Measurements from ENCODE around the gene EXT2.

The EXT2 gene

GRCh38 chr11:44264438-44264749 is 168.9 kb downstream of the EXT2 start:
- no peak for TF ChIP-seq CTCF (IDR thresholded peaks at IDR 0.05; ENCODE audit: low read depth, low read length)
- DNase-seq (ENCODE audit: low read depth, low spot score), result no peak
- in situ Hi-C loops (cut with HindIII; ENCODE audit: low sequenced_read_pairs), result no loop called here
- no peak overlapping the region for H3K4me3 ChIP-seq (ENCODE audit: low read depth, low read length)

GRCh38 chr11:44264761-44265160 is 169.3 kb downstream of the EXT2 start:
- in situ Hi-C loops (cut with HindIII; ENCODE audit: low sequenced_read_pairs), result no loop called here
- no peak for TF ChIP-seq CTCF (IDR thresholded peaks at IDR 0.05; ENCODE audit: low read depth, low read length)
- H3K4me3 ChIP-seq (ENCODE audit: low read depth, low read length), result no peak overlapping the region
- no peak for DNase-seq (ENCODE audit: low read depth, low spot score)

DNA sequence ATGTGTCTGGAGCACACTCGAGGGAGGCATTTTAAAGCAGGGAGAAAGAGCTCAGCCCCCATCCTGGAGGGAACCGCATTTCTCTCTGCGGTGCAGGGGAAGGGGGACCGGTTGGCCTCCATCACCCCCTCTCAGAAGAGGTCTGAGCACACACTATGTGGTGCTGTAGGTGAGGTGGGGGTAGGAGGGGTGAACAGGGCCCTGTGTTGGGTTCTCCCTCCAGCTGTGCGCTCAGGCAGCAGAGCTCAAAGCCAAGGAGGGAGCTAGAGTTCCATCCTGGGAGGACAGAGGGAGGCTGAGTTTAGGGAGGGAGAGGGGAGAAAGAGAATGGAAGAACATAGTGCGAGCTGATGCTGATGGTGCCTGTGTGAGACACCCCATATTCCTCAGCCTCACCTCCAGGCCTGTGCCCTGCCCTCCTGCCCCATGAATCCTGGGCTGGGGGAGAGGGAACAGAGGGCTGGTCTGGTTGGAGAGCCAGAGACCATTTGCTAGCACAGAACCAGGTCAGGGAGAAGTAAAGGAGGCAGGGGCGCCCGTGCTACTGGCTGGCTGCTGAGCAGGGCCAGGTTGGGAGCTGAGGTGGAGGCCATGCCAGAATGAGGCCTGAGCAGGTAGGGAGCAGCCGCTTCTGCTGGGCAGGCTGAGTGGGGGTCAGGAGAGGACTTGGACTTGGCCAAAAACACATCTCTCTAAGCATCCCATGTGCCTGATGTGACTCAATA is 170.7 kb downstream of the EXT2 start:
- TF ChIP-seq CTCF (IDR thresholded peaks at IDR 0.05; ENCODE audit: low read depth, low read length), result no peak
- no peak for DNase-seq (ENCODE audit: low read depth, low spot score)
- H3K4me3 ChIP-seq (ENCODE audit: low read depth, low read length), result no peak overlapping the region
- in situ Hi-C loops (cut with HindIII; ENCODE audit: low sequenced_read_pairs), result no loop called here

DNA sequence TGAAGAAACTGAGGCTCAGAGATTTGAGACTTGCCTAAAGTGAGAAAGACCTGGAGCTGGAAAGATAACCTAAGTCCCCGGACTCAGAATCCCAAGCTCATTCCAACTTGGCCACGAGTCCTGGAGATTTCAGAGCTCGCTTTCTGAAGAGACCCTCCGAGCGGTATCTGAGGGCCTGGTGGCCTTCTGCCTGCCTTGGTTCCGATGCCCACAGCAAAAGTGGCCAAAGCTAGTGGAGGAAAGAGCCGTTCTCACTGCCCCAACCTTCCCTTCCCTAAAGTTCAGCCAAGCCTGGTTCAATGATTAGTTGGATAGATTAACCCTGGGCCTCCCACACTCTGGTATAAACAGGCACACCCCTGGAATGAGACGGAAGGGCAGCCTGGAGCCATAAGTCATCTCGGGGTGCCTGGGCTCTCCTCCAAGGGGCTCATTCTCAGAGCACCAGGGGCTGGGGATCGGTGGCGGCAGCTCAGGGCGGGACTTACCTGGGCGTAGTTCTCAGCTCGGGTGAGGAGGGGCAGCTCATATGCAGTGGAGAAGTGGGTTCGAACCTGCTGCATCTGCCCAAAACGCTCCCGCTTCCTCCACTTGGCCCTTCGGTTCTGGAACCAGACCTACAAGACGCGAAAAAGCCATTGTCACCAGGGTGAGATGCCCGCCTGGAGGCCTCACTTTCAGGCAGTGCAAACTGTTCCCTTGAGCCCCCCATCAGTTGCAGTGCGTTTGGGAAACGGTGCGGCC is 171.7 kb downstream of the EXT2 start:
- no peak overlapping the region for H3K4me3 ChIP-seq (ENCODE audit: low read depth, low read length)
- no peak for TF ChIP-seq CTCF (IDR thresholded peaks at IDR 0.05; ENCODE audit: low read depth, low read length)
- no peak for DNase-seq (ENCODE audit: low read depth, low spot score)
- in situ Hi-C loops (cut with HindIII; ENCODE audit: low sequenced_read_pairs), result no loop called here

DNA sequence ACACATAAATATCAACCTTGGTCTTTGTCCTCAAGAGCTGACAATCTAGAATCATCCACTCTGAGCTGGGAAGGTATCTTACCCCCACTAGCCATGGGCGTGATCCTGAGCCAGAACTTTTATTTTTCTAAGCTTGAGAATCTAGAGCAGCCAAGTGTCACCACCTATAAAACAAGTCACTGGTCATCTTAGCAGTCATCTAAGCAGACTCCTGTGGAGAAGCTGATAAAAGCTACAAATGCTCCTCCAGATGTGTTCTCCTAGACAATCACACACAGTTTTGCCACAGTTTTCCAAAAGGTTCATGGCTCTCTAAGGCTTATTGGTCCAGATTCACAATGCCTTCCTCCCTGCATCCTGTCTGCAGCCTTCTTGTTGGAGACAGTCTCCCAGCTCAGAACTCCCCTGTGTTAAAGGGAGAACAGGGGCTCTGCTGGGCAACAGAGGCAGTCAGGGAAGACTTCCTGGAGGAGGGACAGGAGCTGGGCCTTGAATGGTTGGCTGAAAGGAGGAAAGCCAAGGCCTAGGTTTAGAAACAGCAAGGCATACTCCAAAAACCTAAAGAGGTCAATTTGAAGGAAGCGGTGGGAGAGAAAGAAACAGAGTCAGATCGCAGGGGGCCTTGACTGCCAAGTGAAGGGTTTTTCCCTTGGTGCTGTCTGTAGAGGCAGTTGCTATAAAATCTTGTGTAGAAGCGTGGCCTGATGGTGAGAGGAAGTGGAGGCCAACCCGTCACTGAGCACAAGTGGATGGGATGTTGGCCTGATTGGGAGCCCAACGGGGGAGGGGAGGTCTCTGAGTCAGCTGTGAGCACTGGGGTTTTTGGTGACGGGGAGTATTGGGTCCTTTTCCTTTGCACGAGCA is 172.5 kb downstream of the EXT2 start:
- no peak overlapping the region for H3K4me3 ChIP-seq (ENCODE audit: low read depth, low read length)
- TF ChIP-seq CTCF (IDR thresholded peaks at IDR 0.05; ENCODE audit: low read depth, low read length), result no peak
- in situ Hi-C loops (cut with HindIII; ENCODE audit: low sequenced_read_pairs), result no loop called here

DNA sequence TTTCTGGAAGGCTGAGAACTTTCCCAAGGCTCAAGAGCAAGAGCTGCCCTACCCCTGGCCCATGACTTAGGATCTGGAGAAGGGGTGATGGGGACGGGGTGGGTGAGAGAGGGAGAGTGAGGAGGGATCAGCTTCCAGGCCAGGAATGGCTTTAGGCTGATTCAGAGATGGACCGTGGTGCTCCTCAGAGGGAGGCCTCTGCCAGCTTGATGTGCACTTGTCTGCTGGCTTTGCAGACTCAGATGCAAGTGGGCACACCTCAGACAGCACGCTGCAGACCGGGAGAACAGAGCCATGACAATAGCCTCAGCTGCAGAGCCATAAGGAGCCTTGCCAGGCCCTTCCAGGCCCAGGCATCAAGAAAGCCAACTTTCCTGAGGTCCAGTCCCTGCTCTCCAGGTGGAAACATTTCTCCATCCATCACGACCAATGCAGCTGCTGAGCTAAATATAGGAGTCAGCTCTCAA is 173.2 kb downstream of the EXT2 start:
- in situ Hi-C loops (cut with HindIII; ENCODE audit: low sequenced_read_pairs), result no loop called here

More for the DNA sequence above, 172.5 kb downstream of the EXT2 start:
- DNase-seq (ENCODE audit: low read depth, low spot score), result no peak

More for the DNA sequence above, 173.2 kb downstream of the EXT2 start:
- TF ChIP-seq CTCF (IDR thresholded peaks at IDR 0.05; ENCODE audit: low read depth, low read length), result no peak
- DNase-seq (ENCODE audit: low read depth, low spot score), result no peak
- H3K4me3 ChIP-seq (ENCODE audit: low read depth, low read length), result no peak overlapping the region

Measured in astrocyte of the spinal cord (primary cell).